GM18519 (cell line): Measurements from ENCODE around the gene APOL5.
"Not testable (repeated sequence)": the region's sequence is repeated elsewhere in the genome, so short reads cannot be mapped to it uniquely, and the experiment has no call there.

ENCODE experiments used
- ATAC-seq: cut with Tn5 transposase; IDR thresholded peaks from one replicate; pipeline ENCODE4 v1.9.1; 2021; ENCODE audit warnings: mild to moderate bottlenecking, moderate library complexity; ENCODE audit not compliant: unreplicated experiment, low FRiP score

Gene APOL5, protein sequence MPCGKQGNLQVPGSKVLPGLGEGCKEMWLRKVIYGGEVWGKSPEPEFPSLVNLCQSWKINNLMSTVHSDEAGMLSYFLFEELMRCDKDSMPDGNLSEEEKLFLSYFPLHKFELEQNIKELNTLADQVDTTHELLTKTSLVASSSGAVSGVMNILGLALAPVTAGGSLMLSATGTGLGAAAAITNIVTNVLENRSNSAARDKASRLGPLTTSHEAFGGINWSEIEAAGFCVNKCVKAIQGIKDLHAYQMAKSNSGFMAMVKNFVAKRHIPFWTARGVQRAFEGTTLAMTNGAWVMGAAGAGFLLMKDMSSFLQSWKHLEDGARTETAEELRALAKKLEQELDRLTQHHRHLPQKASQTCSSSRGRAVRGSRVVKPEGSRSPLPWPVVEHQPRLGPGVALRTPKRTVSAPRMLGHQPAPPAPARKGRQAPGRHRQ

DNA sequence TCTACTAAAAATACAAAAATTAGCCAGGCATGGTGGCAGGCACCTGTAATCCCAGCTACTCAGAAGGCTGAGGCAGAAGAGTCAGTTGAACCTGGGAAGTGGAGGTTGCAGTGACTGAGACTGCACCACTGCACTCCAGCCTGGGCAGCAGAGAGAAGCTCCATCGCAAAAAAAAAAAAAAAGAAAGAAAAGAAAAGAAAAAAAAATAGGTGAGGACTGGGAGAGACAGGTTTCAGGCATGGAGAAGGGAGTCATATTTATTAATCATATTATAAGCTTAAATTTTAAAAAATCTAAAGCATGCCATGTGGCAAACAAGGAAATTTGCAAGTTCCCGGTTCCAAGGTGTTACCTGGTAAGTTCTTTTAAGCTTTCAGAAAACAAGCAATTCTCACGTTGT lies at the start of gene APOL5:
TSS of gene APOL5 (plus strand) at position 301 of the 400 bp plus-strand sequence. CDS start at position 301, 0 bp downstream.
- no peak for ATAC-seq

DNA sequence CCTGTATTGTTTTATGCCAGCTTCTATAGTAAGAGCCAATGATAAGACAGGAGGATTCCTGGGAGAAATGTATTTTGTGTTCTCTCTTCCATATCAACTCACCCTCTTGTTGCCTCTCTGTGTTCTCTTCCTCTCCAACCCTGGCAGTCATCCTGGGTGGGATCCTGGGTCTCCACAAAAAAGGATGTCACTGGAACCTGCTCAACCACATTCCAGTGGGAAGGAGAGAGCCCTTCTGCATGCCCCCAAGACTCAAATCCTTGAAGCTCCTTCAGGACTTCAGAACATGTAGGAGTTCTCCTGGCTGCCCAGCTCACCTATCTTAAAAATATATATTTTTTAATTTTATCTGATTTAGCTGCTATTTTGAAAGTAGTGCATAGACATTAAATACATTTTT lies 43.3 kb upstream of the APOL5 start:
- ATAC-seq: no peak

DNA sequence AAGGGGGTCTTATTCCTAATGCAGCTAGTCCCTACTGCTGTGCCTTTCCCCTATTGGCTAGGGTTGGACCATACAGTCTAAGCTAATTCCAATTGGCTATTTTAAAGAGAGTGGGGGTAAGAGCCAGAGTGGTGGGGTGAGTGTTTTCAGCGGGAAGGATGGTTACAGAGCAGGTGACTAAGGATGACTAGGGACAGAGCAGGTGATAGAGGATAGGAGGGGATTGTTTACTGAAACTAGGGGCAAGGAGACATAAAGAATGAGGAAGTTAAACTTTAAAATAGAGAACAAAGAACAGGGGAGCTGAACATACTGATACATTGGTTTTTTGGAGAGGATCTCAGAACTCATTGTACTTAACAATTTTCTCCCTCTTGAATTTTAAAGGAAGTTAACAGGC lies 41.6 kb upstream of the APOL5 start:
- not testable (repeated sequence) for ATAC-seq

DNA sequence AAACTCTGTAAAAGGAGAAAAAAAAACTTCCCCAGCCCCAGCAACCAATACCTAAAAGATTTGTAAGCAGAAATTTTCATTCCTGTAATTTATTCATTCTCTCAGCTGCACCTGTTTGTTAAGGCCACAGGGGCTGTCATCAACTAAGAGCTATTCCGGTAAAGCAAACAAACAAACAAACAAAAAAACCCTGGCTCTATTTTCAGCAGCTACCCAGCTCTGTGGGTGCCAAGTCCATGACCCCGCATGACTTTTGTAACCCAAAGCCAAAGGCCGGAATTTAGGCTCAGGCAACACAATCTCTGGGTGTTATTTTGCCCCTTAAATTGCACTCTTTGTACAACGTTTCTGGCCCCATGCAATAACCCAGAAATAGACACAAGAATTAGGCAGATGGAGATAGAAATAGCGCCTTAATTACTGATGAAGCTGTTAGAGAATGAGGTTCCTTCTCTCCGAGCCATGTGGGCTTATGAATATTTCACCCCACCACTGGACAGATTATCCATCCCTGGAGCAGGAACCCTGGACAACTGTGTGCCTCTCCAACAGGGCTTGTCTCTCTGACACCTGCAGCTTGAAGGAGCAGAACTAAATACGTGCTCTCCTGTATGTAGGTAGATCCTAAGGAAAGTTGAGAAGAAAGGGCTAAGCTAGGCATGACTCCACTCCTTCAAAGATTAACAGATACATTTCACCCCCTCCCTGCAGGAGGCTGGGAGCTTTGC lies 40.0 kb upstream of the APOL5 start:
- ATAC-seq: no peak

DNA sequence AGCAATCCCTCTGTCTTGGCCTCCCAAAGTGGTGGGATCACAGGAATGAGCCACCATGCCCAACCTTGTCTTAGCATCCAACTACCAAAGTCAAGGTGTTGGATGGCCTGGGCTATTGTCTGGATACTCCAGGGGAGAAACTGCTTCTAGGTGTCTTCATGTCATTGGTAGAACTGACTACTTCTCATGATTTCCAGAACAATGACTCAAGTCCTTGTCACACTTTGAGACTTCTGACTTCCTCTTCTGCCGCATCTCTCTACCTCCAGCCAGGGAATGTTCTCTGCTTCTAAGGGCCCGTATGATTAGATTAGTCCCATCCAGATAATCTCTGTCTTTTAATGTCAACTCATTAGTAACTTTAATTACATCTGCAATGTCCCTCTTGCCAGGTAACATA lies 38.8 kb upstream of the APOL5 start:
- ATAC-seq: no peak

DNA sequence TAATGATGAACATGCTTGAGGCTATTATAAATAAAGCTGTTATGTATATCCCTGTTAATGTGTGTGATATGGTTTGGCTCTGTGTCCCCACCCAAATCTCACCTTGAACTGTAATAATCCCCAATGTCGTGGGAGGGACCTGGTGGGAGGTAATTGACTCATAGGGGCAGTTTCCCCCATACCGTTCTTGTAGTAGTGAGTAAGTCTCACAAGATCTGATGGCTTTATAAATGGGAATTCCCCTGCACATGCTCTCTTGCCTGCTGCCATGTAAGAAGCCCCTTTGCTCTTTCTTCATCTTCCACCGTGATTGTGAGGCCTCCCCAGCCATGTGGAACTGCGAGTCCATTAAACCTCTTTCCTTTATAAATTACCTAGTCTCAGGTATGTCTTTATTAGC lies 38.2 kb upstream of the APOL5 start:
- ATAC-seq: not testable (repeated sequence)

DNA sequence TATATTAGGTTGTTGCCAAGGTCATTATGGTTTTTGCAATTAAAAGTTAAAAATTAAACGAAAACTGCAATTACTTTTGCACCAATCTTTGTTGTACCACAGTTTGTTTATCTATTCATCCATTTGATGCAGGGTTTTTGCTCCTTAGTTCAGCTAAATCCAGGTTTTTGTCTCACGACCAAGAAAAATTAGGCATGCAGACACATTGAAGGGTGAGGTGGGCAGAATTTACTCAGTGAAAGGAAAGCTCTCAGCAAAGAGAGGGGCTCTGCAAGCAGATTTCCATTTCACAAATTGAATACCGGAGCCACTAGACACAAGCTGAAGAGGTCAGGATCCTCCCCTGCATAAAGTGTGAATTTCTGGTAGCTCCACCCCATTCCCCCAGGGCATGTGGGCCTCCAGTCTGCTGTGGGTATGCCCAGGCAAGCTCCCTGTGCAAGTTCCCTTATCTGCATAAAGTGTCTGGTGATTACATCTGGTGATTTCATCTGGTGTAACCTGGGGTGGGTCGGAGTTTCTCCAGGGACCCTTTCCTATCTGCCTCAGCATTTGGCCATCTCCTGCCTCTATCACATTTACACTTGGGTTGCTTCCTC lies 36.1 kb upstream of the APOL5 start:
- no peak for ATAC-seq

DNA sequence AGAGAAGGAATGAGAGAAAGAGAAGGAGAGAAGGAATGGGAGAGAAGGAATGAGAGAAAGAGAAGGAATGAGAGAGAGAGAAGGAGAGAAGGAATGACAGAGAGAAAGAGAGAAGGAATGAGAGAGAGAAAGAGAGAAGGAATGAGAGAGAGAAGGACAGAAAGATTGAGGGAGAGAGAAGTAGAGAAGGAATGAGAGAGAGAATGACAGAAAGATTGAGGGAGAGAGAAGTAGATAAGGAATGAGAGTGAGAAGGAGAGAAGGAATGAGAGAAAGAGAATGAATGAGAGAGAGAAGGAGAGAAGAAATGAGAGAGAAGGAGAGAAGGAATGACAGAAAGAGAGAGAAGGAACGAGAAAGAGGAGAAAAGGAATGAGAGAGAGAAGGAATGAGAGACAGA lies 34.1 kb upstream of the APOL5 start:
- no peak for ATAC-seq

DNA sequence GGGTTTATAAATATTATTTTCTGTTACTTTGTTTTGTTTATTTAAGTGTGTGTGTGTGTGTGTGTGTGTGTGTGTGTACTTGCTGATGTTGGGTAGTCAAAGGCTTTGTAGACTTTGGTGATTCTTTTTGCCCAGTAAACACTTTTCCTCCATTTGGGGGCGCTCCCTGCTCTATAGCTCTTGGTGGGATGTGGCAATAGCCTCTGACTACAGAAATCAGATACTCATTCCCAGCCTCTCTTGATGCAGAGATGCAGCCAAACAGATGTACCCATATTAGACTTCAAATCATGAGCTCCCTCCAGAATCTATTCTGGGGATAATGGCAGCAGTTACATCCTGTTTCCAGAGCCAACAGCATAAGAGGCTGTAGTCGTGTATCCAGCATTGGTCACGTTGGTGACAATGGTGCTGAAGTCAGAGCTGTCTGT lies 33.4 kb upstream of the APOL5 start:
- no peak for ATAC-seq

DNA sequence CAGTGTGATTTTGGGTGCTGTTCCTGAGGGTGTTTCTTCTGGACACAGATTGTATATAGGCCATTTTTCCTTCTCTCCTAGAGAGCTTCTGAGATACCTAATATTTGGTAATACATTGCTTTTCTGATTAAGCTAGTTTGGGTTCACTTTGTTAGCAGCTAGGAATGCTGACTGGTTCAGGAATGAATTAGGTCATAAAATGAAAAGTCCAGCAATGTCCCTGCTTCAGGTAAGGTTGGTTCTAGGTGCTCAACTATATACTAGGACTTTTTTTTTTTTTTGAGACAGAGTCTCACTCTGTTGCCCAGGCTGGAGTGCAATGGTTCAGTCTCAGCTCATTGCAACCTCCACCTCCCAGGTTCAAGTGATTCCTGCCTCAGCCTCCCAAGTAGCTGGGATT lies 32.9 kb upstream of the APOL5 start:
- no peak for ATAC-seq

DNA sequence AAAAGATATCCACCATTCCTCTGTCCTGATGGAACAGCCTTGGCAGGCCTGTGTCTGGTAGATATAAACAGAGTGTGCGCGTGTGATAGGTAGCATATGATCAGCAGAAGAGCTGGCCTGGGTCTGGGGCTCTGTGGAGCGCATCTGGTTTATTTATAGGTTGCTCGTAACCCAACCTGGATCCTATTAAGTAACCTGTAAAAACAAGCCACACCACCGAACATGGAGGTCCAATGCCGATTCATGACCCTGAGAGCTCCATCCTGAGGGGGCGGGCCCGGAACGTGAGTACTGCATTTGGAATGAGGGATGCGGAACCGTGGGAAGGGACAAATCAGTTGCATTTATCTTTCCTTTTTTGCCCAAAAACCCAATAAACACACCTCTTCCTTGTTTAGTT lies 31.9 kb upstream of the APOL5 start:
- no peak for ATAC-seq

DNA sequence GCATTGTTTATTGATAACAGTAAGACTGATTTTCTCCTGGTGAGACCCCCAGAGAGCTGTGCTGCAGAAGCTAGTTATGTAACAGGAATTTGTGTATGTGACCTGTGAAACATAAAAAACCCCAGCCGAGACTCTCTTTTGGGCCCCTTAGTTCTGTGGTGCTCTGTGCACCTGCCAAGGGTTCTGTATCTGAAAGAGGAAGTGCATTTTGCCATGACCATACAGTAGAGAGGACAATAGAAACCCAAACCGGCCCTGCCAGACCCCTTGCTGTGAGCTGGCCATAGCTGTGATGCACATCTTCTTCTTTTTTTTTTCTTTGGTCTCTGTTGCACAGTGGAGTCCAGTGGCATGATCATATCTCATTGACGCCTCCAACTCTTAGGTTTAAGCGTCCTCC lies 31.4 kb upstream of the APOL5 start:
- ATAC-seq: no peak

DNA sequence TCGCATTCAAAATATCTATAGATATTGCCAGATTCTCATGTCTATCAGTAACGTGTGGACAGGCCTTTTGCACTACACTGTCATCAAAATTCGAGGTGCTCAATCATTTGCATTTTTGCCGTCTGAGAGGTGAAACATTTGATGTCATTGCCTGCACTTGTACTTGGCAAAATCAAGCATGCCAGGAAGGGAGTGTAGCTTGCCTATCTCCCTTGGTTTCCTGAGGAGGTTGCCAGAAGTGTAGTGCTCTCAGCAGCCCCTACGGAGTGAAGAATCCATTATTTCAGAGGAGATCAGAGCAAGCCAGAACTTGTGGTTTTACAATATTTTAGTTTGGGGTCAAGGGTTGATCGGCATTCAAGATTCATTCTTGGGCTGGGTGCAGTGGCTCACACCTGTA lies 30.2 kb upstream of the APOL5 start:
- no peak for ATAC-seq

DNA sequence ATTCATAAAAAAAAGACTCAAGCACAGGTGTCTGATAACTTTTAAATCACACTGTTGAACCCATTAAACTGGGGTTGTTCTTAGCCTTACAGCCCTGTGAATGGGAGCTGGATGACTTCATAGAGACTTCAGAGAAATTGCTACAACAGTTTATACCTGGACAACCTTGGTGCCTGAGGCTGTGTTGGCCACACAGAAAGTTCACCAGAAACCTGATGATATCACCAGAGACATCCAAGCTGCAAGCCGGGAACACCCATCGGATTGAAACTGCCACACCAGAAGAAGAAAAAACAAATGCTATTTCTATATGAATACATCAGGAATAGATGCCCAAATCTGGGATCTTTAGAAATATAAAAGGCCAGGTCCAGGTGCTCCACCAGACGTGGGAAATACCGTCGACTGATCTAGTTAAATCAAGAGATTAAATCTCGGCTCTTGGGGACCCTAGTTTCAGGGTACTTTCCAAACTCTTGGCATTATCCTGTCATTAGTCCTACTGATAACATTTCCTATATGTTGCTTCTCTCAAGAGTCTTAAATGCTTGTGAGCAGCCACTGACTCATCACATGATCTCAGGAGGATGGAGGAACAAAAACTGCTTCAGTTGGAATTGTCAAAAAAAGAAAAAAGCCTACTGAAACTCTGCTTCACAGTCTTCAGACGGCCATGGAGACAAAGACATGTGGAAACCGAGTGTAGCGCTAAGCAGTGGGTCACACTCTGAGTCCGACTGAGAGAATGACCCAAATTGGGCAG lies 28.6 kb upstream of the APOL5 start:
- ATAC-seq: no peak

DNA sequence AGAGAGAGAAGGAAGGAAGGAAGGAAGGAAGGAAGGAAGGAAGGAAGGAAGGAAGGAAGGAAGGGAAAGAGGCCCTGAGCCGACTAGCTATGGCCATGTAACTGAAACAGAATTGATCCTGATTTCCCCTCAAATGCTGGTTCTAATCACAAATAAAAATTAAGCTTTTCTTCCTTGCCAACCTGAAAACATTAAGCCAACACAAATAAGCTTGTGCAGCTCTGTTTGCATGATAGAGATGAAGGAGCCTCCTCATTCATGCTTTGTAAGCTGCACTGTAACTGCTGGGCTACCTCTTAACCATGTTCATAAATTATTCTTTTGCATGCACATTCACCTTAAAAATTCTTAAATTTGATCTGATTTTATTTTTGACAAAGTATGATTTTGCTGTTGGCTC lies 27.7 kb upstream of the APOL5 start:
- no peak for ATAC-seq

DNA sequence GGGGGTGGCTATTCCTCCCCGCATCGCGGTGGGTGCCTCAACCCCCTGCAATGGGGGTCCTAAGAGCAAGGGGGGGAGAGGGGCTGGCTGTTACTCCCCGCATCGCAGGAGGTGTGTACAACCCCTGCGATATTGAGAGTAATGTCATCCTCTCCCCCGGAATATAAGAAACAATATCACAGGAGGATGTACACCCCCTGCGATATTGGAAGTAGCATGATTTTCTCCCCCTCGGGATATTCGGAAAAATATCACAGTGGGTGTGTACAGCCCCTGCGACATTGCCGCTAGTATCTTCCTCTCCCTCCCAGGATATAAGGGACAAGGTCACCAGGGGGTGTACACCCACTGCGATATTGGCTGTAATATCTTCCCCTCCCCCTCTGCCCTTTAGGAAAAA lies 22.5 kb upstream of the APOL5 start:
- no peak for ATAC-seq

DNA sequence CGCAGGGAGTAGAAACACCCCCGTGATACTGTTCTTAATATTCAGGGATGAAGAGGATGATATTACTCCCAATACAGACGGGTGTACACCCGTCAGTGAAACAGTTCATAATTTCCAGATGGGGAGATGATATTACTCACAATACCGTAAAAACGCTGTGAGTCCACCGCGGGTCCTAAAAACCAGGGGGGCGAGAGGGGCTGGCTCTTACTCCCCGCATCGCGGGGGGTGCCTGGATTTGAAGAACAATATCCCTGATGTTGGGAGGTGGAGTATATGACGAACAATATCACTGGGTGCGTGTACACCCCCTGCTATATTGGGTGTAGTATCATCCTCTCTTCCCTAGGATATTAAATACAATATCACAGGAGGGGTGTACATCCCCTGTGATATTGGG lies 20.5 kb upstream of the APOL5 start:
- no peak for ATAC-seq

DNA sequence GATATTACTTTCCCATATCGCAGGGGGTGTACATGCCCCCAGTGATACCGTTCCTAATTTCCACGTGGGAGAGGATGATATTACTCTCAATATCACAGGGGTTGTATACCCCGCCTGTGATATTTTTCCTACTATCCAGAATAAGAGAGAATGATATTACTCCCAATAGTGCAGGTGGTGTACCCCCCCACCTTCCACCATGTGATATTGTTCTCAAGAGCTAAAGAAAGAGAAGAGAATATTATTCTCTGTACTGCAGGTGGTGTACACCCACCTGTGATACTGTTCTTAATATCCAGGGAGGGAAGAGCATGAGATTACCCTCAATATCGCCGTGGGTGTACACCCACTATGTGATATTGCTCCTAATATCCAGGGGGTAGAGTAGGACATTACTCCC lies 17.8 kb upstream of the APOL5 start:
- ATAC-seq: not testable (repeated sequence)

DNA sequence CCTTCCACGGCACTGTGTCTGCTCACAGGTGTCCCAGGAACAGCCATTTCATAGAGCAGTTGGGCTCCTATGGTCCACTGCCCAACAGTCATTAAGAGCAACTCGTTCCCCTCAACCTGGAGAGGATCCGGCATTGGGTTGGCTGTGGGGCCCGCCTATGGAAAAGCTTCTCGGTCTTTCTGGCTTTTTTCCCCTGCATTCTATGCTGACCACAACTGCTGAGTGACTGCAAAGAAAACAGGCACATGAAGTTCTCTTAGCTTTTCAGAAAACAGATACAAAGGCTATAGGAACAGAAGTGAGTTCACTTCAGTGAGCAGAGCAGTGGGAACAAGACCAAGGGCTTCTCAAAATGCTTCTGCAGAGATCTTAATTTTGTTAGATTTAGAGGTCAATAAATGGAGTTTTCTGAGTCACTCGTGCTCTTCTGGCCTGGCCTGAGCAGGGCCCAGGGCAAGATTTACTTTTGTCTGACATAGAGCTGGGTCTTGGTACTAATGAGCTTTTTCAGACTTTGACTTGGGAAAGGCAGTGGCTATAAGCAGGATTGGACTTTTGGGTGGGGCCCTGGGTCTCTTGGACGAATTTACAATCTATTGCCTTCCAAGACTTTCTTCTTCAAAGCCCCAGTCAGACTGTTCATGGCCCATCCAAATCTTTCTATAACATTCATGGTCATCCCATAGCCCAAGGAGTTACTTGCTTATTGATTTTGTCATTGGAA lies 13.6 kb upstream of the APOL5 start:
- no peak for ATAC-seq

DNA sequence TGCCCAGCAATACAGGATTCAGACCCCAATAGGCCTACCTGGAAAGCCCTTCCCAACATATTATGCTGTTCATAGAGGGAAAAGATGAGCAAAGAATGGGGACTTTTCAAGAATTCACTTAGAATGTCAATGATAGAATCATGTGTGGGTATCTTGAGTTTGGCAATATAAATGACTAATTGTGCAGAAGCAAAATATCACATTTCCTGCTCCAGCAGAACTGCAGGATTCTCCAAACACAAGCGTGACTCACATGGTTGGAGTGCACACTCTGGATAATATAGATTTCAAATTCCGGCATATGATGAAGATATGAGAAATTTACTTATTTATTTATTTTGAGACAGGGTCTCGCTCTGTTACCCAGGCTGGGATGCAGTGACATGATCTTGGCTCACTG lies 12.5 kb upstream of the APOL5 start:
- no peak for ATAC-seq
